Chondrocyte (in vitro differentiated cells): ENCODE measurements around the gene PDE9A. TPM values are rescaled to one million over a fixed set of nuclear protein-coding genes. Genes with fewer than 3 reads are reported as not detected.

ENCODE experiments used
- DNase-seq: peaks from one replicate; pipeline ENCODE4 v3.0.0; 2021; ENCODE audit warnings: mixed read lengths, low spot score
- H3K27ac Mint-ChIP-seq: one replicate; pipeline ENCODE4 v1.8.0; 2021; ENCODE audit warnings: mild to moderate bottlenecking, moderate library complexity, mixed read lengths; ENCODE audit not compliant: unreplicated experiment
- H3K27me3 Mint-ChIP-seq: 2 replicates; pipeline ENCODE4 v1.8.0; 2021; ENCODE audit warnings: low read depth, mixed read lengths
- H3K36me3 Mint-ChIP-seq: 2 replicates; pipeline ENCODE4 v1.8.0; 2021; ENCODE audit warnings: low read depth, mixed read lengths
- H3K4me1 Mint-ChIP-seq: 2 replicates; pipeline ENCODE4 v1.8.0; 2021; ENCODE audit warnings: low read depth, mild to moderate bottlenecking, mixed read lengths
- H3K4me3 Mint-ChIP-seq: one replicate; pipeline ENCODE4 v1.8.0; 2021; ENCODE audit warnings: mild to moderate bottlenecking, moderate library complexity, mixed read lengths; ENCODE audit not compliant: unreplicated experiment
- H3K9me3 Mint-ChIP-seq: 2 replicates; pipeline ENCODE4 v1.8.0; 2021; ENCODE audit warnings: low read depth, mixed read lengths
- CTCF ChIP-seq: fragments of 200-600 bp; sonication (generic); IDR thresholded peaks from 2 replicates; pipeline ENCODE4 v1.5.0; 2021; ENCODE audit warnings: antibody characterized with exemption, mild to moderate bottlenecking, moderate library complexity
- total RNA-seq: library from RNA; stranded (reverse); gene quantifications from 3 replicates; pipeline ENCODE4 v1.2.1, GENCODE V29; 2021

The PDE9A gene
- total RNA-seq, 1 donor from 2014 or later: 0.60 TPM

GRCh38 chr21:42684109-42684916 lies 30.9 kb downstream of the PDE9A start:
- DNase-seq: no peak
- no peak overlapping the region for H3K4me3 Mint-ChIP-seq
- TF ChIP-seq CTCF: no peak
- H3K9me3 Mint-ChIP-seq: no peaks in the 10 kb centered on the region
- H3K27ac Mint-ChIP-seq: no peak overlapping the region
- peaks cover 51% of the 10 kb centered on the region for H3K27me3 Mint-ChIP-seq
- no peaks in the 10 kb centered on the region for H3K4me1 Mint-ChIP-seq
- peaks cover 3% of the 10 kb centered on the region for H3K36me3 Mint-ChIP-seq

- Mint-ChIP-seq H3K9me3 (no peaks in the 10 kb centered on the region), H3K4me1 (no peaks in the 10 kb centered on the region), H3K36me3 (peaks cover 3% of the 10 kb centered on the region), H3K4me3 (no peak overlapping the region), H3K27ac (no peak overlapping the region), H3K27me3 (peaks cover 47% of the 10 kb centered on the region)
- no peak for DNase-seq
- TF ChIP-seq CTCF: no peak
Observed at GRCh38 chr21:42685036-42685435, 31.6 kb downstream of the PDE9A start.

- no peaks in the 10 kb centered on the region for H3K9me3 Mint-ChIP-seq
- no peak for TF ChIP-seq CTCF
- no peak overlapping the region for H3K4me3 Mint-ChIP-seq
- peaks cover 47% of the 10 kb centered on the region for H3K27me3 Mint-ChIP-seq
- H3K4me1 Mint-ChIP-seq: no peaks in the 10 kb centered on the region
- peaks cover 3% of the 10 kb centered on the region for H3K36me3 Mint-ChIP-seq
- H3K27ac Mint-ChIP-seq: no peak overlapping the region
- DNase-seq: no peak
Observed at GRCh38 chr21:42685954-42686500, 32.6 kb downstream of the PDE9A start.

- Mint-ChIP-seq H3K4me3 (no peak overlapping the region), H3K27ac (no peak overlapping the region), H3K27me3 (peaks cover 30% of the 10 kb centered on the region), H3K9me3 (no peaks in the 10 kb centered on the region), H3K4me1 (no peaks in the 10 kb centered on the region), H3K36me3 (peaks cover 3% of the 10 kb centered on the region)
- DNase-seq: no peak
- TF ChIP-seq CTCF: no peak
Observed at GRCh38 chr21:42687796-42688195, 34.4 kb downstream of the PDE9A start.

GRCh38 chr21:42688226-42688840 lies 34.9 kb downstream of the PDE9A start:
- H3K9me3 Mint-ChIP-seq: no peaks in the 10 kb centered on the region
- H3K36me3 Mint-ChIP-seq: peaks cover 3% of the 10 kb centered on the region
- peaks cover 25% of the 10 kb centered on the region for H3K27me3 Mint-ChIP-seq
- DNase-seq: no peak
- H3K27ac Mint-ChIP-seq: no peak overlapping the region
- no peak overlapping the region for H3K4me3 Mint-ChIP-seq
- TF ChIP-seq CTCF: no peak
- H3K4me1 Mint-ChIP-seq: no peaks in the 10 kb centered on the region
